Measurements from ENCODE around the gene IGFBP7. TPM values are rescaled to one million over a fixed set of nuclear protein-coding genes. Genes with fewer than 3 reads are reported as not detected.

Gene IGFBP7
- total RNA-seq, 6 experiments from 2014 or later: 46.2 to 347 (median 163) TPM

DNA sequence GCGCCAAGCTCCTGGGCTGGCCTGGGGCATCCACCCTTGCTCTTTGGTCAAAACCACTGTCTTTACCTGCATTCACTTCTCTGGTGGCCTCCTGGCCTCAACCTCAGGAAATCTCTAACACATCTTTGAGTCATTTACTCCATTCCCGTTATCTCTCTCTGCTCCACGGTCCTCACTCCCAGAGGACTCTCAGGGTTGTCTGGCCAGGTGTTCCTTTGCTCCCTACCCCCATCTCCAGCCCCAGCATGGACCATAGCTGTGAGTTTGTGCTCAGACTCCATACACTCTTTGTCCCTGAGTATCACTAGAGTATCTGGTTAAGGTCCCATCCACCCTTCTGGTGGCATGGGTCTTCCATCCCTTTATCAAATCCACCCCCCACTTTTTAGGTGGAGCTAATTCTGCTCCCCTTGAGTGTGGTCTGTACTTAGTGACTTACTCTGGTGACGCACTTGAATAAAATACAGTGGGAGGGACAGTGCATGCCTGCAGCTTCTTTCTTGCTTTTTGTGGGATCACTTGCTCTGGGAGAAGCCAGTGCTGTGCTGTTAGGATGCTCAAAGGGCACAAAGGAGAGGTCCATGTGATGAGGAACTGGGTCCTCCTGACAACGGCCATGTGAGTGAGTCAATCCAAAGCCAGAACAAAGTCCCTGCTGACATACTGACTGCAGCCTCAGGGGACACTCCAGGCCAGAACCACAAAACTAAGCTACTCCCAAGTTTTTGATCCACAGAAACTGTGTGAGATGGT, 44.3 kb downstream of the IGFBP7 start:
- DNase-seq (no peak), ATAC-seq (no peak)
- H3K4me3 ChIP-seq: no peak overlapping the region
- intact Hi-C loops (cut with DNase I): no loop called here
- H3K27me3 ChIP-seq: no peaks in the 10 kb centered on the region
- no peaks in the 10 kb centered on the region for H3K4me1 ChIP-seq
- no peaks in the 10 kb centered on the region for H3K9me3 ChIP-seq
- no peak for TF ChIP-seq POLR2A (IDR thresholded peaks at IDR 0.05)
- TF ChIP-seq, protein P1, sequence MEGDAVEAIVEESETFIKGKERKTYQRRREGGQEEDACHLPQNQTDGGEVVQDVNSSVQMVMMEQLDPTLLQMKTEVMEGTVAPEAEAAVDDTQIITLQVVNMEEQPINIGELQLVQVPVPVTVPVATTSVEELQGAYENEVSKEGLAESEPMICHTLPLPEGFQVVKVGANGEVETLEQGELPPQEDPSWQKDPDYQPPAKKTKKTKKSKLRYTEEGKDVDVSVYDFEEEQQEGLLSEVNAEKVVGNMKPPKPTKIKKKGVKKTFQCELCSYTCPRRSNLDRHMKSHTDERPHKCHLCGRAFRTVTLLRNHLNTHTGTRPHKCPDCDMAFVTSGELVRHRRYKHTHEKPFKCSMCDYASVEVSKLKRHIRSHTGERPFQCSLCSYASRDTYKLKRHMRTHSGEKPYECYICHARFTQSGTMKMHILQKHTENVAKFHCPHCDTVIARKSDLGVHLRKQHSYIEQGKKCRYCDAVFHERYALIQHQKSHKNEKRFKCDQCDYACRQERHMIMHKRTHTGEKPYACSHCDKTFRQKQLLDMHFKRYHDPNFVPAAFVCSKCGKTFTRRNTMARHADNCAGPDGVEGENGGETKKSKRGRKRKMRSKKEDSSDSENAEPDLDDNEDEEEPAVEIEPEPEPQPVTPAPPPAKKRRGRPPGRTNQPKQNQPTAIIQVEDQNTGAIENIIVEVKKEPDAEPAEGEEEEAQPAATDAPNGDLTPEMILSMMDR (IDR thresholded peaks at IDR 0.05): no peak
- WGBS (ENCODE audit: insufficient coverage, low coverage, low lambda C conversion rate, missing lambda C conversion rate): 61% methylated on average over 4 of the region's 5 CpGs
- H3K27ac ChIP-seq: peak overlapping the region; percentile 24 to 40 (median 34)
- H3K36me3 ChIP-seq: no peaks in the 10 kb centered on the region

DNA sequence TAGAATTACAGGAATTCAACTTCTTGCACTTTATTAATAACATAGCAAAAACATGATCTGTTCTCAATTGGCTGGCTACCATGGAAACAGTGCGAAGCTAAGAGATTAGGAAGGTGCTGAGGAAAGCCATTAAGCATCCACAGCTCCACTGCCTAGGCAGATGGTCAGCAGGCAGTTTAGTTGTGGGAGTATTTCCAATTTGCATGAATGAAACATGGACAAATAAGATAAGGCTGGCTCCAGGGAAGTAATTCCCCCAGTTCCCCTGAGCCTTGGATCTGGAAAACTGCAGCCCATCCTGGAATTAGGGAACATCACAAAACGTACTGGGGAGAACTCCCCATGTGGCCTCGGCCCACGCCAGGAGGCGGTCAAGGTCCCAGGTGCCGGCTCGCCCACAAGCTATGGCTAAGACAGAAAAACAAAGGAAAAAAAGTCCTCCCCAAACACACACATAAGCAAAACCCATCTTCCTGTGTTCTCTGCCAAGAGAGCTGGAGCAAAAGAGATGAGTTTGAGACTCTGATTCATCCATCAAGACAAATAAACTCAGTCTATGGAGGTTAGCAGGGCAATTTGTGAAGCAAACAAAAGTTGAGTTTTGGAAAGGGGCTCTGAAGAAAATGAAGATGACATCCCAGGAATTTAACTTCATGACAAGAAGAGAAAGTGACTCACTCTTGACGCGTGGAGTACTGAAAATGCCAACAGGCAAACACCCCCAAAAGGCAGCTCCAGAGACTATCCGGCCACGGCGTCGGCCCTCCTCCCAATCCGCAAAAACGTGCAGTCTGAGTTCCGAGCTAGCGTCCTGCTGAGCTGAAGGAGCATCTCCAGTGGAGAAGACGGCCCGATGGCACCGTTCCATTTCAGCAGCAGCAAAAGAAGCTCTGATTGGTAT, 45.1 kb downstream of the IGFBP7 start:
- H3K9me3 ChIP-seq: no peaks in the 10 kb centered on the region
- no peak overlapping the region for H3K4me3 ChIP-seq
- H3K4me1 ChIP-seq: no peaks in the 10 kb centered on the region
- intact Hi-C loops (cut with DNase I): no loop called here
- no peaks in the 10 kb centered on the region for H3K27me3 ChIP-seq
- TF ChIP-seq, protein P1 (IDR thresholded peaks at IDR 0.05): no peak
- TF ChIP-seq POLR2A (IDR thresholded peaks at IDR 0.05): no peak
- ATAC-seq (peak; percentile 57 to 74 (median 66)), DNase-seq (peak in 1 of 3 donors; percentile 39)
- 47% methylated on average over 7 of the region's 20 CpGs for WGBS (ENCODE audit: insufficient coverage, low coverage, low lambda C conversion rate, missing lambda C conversion rate)
- no peaks in the 10 kb centered on the region for H3K36me3 ChIP-seq
- H3K27ac ChIP-seq: peak overlapping the region; percentile 24 to 40 (median 34)

DNA sequence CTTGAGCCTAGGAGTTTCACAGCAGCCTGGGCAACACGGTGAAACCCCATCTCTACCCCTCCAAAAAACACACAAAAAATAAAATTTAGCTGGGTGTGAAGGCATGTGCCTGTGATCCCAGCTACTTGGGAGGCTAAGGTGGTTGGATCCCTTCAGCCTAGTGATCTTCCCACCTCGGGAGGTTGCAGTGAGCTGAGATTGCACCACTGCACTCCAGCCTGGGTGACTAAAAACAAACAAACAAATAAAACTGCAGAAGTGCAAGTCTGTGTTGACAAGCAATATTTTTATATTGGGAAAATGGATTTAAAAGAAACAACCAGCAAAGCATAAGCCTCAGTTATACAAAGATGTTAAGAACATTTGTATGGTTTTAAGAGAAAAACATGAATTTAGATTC, 46.1 kb downstream of the IGFBP7 start:
- ATAC-seq (no peak), DNase-seq (no peak)
- no peaks in the 10 kb centered on the region for H3K9me3 ChIP-seq
- no peaks in the 10 kb centered on the region for H3K4me1 ChIP-seq
- no peak overlapping the region for H3K4me3 ChIP-seq
- peak overlapping the region in 1 of 3 donors; percentile 25 for H3K27ac ChIP-seq
- no peaks in the 10 kb centered on the region for H3K36me3 ChIP-seq
- intact Hi-C loops (cut with DNase I): no loop called here
- no peaks in the 10 kb centered on the region for H3K27me3 ChIP-seq
- no peak for TF ChIP-seq POLR2A (IDR thresholded peaks at IDR 0.05)
- TF ChIP-seq, protein P1 (IDR thresholded peaks at IDR 0.05): no peak
- 27% methylated on average over 2 of the region's 2 CpGs for WGBS (ENCODE audit: insufficient coverage, low coverage, low lambda C conversion rate, missing lambda C conversion rate)

DNA sequence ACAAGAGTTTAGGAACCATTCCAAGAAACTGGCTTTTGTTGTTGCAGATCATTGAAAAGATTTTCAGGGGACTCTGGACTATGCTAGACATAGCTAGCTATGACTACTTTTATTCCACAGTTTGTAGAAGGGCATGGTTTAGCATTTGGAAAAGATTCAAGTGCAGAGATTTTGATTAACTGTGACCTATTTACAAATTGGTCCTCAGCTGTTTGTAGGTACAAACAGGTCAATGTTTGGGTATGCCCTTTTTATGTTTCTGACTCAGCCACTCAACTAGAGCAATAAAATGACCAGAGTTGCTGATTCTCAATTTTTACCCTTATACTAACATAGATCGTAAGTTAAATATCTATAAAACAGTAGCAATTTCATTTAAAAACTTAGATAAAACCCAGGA, 46.7 kb downstream of the IGFBP7 start:
- Histone ChIP-seq H3K4me3 (no peak overlapping the region), H3K9me3 (no peaks in the 10 kb centered on the region), H3K27me3 (no peaks in the 10 kb centered on the region), H3K36me3 (no peaks in the 10 kb centered on the region), H3K4me1 (no peaks in the 10 kb centered on the region), H3K27ac (peak overlapping the region in 1 of 3 donors; percentile 25)
- 45% methylated on average over 1 of the region's 1 CpG for WGBS (ENCODE audit: insufficient coverage, low coverage, low lambda C conversion rate, missing lambda C conversion rate)
- TF ChIP-seq, protein P1 (IDR thresholded peaks at IDR 0.05): no peak
- TF ChIP-seq POLR2A (IDR thresholded peaks at IDR 0.05): no peak
- intact Hi-C loops (cut with DNase I): no loop called here
- ATAC-seq (no peak), DNase-seq (no peak)

All from right lobe of liver (tissue), 6 donors.